Measurements from ENCODE around the gene COG5. TPM values are rescaled to one million over a fixed set of nuclear protein-coding genes. Genes with fewer than 3 reads are reported as not detected.

COG5 gene
- total and polyA plus RNA-seq, 2 of the 8 experiments (the other 6 are each of a cell fraction or from before 2014, with no cell fraction given), result 10.5 to 28.1 TPM

- Histone ChIP-seq H4K8ac (ENCODE audit: extremely low read depth, insufficient read depth, low read length) (no peak overlapping the region), H3K9me3 (ENCODE audit: insufficient read depth in 2 of 2, low read depth in 1 of 2, low read length in 1 of 2) (no peaks in the 10 kb centered on the region), H3K27me3 (replicated peaks in 1 of 4; ENCODE audit: control insufficient read depth in 3 of 4, extremely low read depth in 1 of 4, insufficient read depth in 3 of 4, low read length in 3 of 4) (no peaks in the 10 kb centered on the region), H3K4me2 (ENCODE audit: insufficient read depth in 1 of 2, low read depth in 2 of 2, low read length in 2 of 2) (no peak overlapping the region), H3K14ac (ENCODE audit: insufficient read length) (no peak overlapping the region), H3K23me2 (ENCODE audit: low read depth, low read length) (peaks cover 3% of the 10 kb centered on the region; the same call in 1 of the 2 replicates), H3K79me2 (ENCODE audit: control insufficient read depth in 1 of 2, insufficient read depth in 2 of 2, low read length in 2 of 2) (peaks cover 0 to 50% of the 10 kb centered on the region in 2 experiments; a peak in 3 of 4 replicates), H2BK5ac (ENCODE audit: low read depth, low read length) (no peak overlapping the region), H3K4me1 (replicated peaks in 1 of 4; ENCODE audit: control insufficient read depth in 3 of 4, insufficient read depth in 4 of 4, low read length in 3 of 4) (peaks cover 0 to 3% (median 0%) of the 10 kb centered on the region in 4 experiments; a peak in 2 of 7 replicates), H4K20me1 (replicated peaks in 1 of 2; ENCODE audit: control insufficient read depth in 1 of 2, insufficient read depth in 2 of 2, low read length in 2 of 2) (peaks cover 0 to 3% of the 10 kb centered on the region in 2 experiments), H3K4ac (replicated peaks; ENCODE audit: insufficient read length, low read depth, low read length) (no peak overlapping the region), H3K9ac (replicated peaks in 1 of 4; ENCODE audit: extremely low read depth in 1 of 4, low read depth in 3 of 4, low read length in 3 of 4) (no peak overlapping the region), H3K56ac (replicated peaks; ENCODE audit: insufficient read length, low read depth, low read length) (no peak overlapping the region), H2BK120ac (replicated peaks; ENCODE audit: low read depth, low read length) (no peak overlapping the region), H3K18ac (ENCODE audit: extremely low read depth, low read length) (no peak overlapping the region), H2BK12ac (ENCODE audit: low read depth, low read length) (no peak overlapping the region), H3K23ac (ENCODE audit: insufficient read length) (no peak overlapping the region), H2AFZ (ENCODE audit: low read length) (no peak overlapping the region), H3K4me3 (ENCODE audit: extremely low read depth in 1 of 4, insufficient read depth in 2 of 4, low read depth in 3 of 4, low read length in 4 of 4) (no peak overlapping the region), H4K5ac (ENCODE audit: insufficient read length, low read depth, low read length) (no peak overlapping the region), H2BK20ac (ENCODE audit: low read length) (no peak overlapping the region), H2AK5ac (ENCODE audit: low read depth, low read length) (no peak overlapping the region), H3K36me3 (ENCODE audit: control insufficient read depth in 2 of 4, insufficient read depth in 4 of 4, low read length in 3 of 4) (peaks cover 0 to 15% (median 0%) of the 10 kb centered on the region in 4 experiments; a peak in 3 of 8 replicates), H3K27ac (ENCODE audit: low read depth, low read length) (no peak overlapping the region), H2BK15ac (ENCODE audit: low read length) (no peak overlapping the region), H4K91ac (replicated peaks; ENCODE audit: insufficient read length, low read length) (no peak overlapping the region), H3K79me1 (ENCODE audit: low read depth, low read length) (peaks cover 3% of the 10 kb centered on the region; the same call in 1 of the 2 replicates)
- TF ChIP-seq TEAD4 (IDR thresholded peaks at IDR 0.05; ENCODE audit: low read depth, low read length) (no peak), TBP (IDR thresholded peaks at IDR 0.05; ENCODE audit: low read depth, low read length) (no peak), SP2 (IDR thresholded peaks at IDR 0.05; ENCODE audit: low read length) (no peak), RFX5 (IDR thresholded peaks at IDR 0.05; ENCODE audit: borderline replicate concordance, low read depth, low read length) (no peak), JUND (IDR thresholded peaks at IDR 0.05; ENCODE audit: low read length) (no peak), EZH2 (IDR thresholded peaks at IDR 0.05; ENCODE audit: low read depth, low read length, severe bottlenecking) (no peak), PHF8 (conservative IDR thresholded peaks at IDR 0.05; ENCODE audit: low read depth, low read length) (no peak), EGR1 (IDR thresholded peaks at IDR 0.05; ENCODE audit: borderline replicate concordance, low read depth, low read length) (no peak), BACH1 (IDR thresholded peaks at IDR 0.05; ENCODE audit: low read length) (no peak), MAFK (IDR thresholded peaks at IDR 0.05; ENCODE audit: low read depth, low read length) (no peak), GTF2F1 (IDR thresholded peaks at IDR 0.05; ENCODE audit: borderline replicate concordance, low read depth, low read length) (no peak)
- ChIA-PET POLR2A (ENCODE audit: partially characterized antibody) (interaction anchor here (1.4 kb wide), 1 partner anchor 9 kb away, joined by 5 read pairs; no protein-coding TSS in a partner anchor), CTCF (ENCODE audit: partially characterized antibody) (no interaction called here)
- FAIRE-seq (no peak), DNase-seq (ENCODE audit: low read depth in 1 of 2, low spot score in 2 of 2) (no peak)
- WGBS, 2 experiments (ENCODE audit: extremely low coverage in 1 of 2, insufficient coverage in 1 of 2, insufficient read length in 1 of 2, insufficient replicate concordance in 2 of 2, low coverage in 1 of 2, low lambda C conversion rate in 2 of 2, missing lambda C conversion rate in 1 of 2), result 91% methylated on average over 2 of the region's 2 CpGs; no CpG with 5 or more reads in 1 of the 2 experiments
Measured at GRCh38 chr7:107559864-107560263, 3.9 kb downstream of the COG5 start.
